ENCODE measurements around the gene TMED7. TPM values are rescaled to one million over a fixed set of nuclear protein-coding genes. Genes with fewer than 3 reads are reported as not detected.

TMED7 gene
- total and polyA plus RNA-seq, 2 of the 13 experiments (the other 11 are each of a cell fraction or from before 2014, with no cell fraction given), result 58.0 to 113 TPM

DNA sequence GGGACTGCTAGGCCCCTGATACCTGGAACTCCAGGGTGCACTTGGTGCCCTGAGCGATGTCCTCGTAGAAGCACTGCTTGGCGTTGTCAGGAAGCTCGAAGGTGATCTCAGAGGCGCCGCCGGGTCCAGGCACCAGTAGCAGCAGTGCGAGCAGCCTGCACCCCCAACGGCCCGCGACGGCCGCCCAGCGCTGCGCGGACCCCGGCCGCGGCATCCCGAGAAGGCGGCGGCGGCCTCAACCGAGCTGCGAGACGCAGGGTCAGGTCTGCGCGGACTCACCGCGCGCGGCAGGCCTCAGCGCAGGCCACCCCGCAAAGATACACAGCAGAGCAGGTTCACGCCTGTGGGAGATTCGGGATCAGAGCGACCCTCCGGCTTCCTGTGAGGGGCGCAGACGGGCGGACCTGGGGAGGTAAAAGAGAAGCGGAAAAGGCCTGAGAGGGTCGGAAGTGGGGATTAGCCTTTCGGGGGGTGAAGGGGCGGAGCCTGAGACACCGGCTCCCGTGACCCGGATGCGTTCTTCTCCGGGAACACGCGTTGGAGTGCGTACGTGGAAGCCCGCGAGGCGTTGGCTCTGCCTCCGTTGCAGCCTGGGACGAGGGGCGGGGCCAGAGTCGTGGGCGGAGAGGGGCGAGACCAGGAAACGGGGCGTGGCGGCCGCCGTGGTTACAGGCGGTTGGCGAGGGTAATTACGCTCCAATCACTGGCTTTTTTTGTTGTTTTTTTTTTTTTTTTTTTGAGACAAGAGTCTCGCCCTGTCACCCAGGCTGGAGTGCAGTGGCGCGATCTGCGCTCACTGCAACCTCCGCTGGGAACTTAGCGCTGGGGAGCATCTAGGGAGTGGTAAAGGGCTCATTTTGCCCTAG, at the start of gene TMED7 (continued):
- TF ChIP-seq, protein P1, sequence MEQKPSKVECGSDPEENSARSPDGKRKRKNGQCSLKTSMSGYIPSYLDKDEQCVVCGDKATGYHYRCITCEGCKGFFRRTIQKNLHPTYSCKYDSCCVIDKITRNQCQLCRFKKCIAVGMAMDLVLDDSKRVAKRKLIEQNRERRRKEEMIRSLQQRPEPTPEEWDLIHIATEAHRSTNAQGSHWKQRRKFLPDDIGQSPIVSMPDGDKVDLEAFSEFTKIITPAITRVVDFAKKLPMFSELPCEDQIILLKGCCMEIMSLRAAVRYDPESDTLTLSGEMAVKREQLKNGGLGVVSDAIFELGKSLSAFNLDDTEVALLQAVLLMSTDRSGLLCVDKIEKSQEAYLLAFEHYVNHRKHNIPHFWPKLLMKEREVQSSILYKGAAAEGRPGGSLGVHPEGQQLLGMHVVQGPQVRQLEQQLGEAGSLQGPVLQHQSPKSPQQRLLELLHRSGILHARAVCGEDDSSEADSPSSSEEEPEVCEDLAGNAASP (CRISPR knock-in tag; IDR thresholded peaks at IDR 0.05; ENCODE audit: borderline replicate concordance), result no peak; the same call in 1 of the 2 replicates
- TF ChIP-seq, protein P2, sequence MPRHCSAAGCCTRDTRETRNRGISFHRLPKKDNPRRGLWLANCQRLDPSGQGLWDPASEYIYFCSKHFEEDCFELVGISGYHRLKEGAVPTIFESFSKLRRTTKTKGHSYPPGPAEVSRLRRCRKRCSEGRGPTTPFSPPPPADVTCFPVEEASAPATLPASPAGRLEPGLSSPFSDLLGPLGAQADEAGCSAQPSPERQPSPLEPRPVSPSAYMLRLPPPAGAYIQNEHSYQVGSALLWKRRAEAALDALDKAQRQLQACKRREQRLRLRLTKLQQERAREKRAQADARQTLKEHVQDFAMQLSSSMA (CRISPR knock-in tag; IDR thresholded peaks at IDR 0.05), result peak; percentile 67; the same call in 1 of the 2 replicates
- TF ChIP-seq CBX1 (IDR thresholded peaks at IDR 0.05; ENCODE audit: low read depth), result no peak
- TF ChIP-seq FOXA3 (CRISPR knock-in tag; IDR thresholded peaks at IDR 0.05), result peak; percentile 52; the same call in 1 of the 2 replicates
- TF ChIP-seq ARHGAP35 (CRISPR knock-in tag; IDR thresholded peaks at IDR 0.05; ENCODE audit: borderline replicate concordance), result peak; percentile 92
- no peak for TF ChIP-seq HNRNPK (IDR thresholded peaks at IDR 0.05; ENCODE audit: low read depth, low read length, poor library complexity, severe bottlenecking)
- TF ChIP-seq ZNF562 (CRISPR knock-in tag; IDR thresholded peaks at IDR 0.05; ENCODE audit: borderline replicate concordance), result no peak
- peak; percentile 70 for TF ChIP-seq SP5 (CRISPR knock-in tag; IDR thresholded peaks at IDR 0.05; ENCODE audit: borderline replicate concordance, low read depth)
- peak; percentile 34; the same call in 1 of the 2 replicates for TF ChIP-seq KDM3A (CRISPR knock-in tag; IDR thresholded peaks at IDR 0.05; ENCODE audit: low read depth)
- TF ChIP-seq ZKSCAN5 (CRISPR knock-in tag; IDR thresholded peaks at IDR 0.05), result no peak
- TF ChIP-seq, protein P3, sequence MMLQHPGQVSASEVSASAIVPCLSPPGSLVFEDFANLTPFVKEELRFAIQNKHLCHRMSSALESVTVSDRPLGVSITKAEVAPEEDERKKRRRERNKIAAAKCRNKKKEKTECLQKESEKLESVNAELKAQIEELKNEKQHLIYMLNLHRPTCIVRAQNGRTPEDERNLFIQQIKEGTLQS (CRISPR knock-in tag; IDR thresholded peaks at IDR 0.05), result peak; percentile 39; the same call in 1 of the 2 replicates
- peak; percentile 47 to 85; a peak in 2 of 4 replicates for TF ChIP-seq KLF16 (CRISPR knock-in tag; IDR thresholded peaks at IDR 0.05)
- TF ChIP-seq, protein P4, sequence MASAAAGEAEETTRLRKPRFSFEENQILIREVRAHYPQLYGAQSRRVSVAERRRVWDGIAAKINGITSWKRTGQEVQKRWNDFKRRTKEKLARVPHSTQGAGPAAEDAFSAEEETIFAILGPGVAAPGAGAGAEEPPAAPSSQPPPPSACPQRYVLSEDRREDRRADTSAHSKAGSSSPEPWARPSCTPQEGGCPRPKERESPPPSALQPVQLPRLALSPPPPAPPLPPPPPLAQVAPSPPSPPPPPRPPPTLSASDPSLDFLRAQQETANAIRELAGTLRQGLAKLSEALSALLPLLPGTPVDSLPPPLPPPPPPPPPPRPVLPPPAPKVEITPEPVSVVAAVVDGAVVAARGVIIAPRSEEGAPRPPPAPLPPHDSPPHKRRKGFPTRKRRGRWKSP (CRISPR knock-in tag; IDR thresholded peaks at IDR 0.05), result peak; percentile 93
- TF ChIP-seq EP300 (IDR thresholded peaks at IDR 0.05; ENCODE audit: low read depth in 2 of 2, low read length in 2 of 2), result 0 out of 4 replicates have a peak, but pooled peaks of 1 of the 2 experiments have one; percentile 7
- no peak for TF ChIP-seq EP300 (CRISPR knock-in tag; IDR thresholded peaks at IDR 0.05; ENCODE audit: borderline replicate concordance)
- no peak for TF ChIP-seq MZF1 (CRISPR knock-in tag; IDR thresholded peaks at IDR 0.05; ENCODE audit: borderline replicate concordance)
- TF ChIP-seq ZSCAN29 (CRISPR knock-in tag; conservative IDR thresholded peaks at IDR 0.05), result no peak
- TF ChIP-seq YY1 (IDR thresholded peaks at IDR 0.05; ENCODE audit: insufficient read depth, insufficient replicate concordance, low read depth, low read length), result peak; percentile 52
- TF ChIP-seq IRF2 (CRISPR knock-in tag; IDR thresholded peaks at IDR 0.05), result peak; percentile 70
- peak; percentile 79; the same call in 1 of the 2 replicates for TF ChIP-seq ZNF788 (CRISPR knock-in tag; IDR thresholded peaks at IDR 0.05; ENCODE audit: borderline replicate concordance)
- TF ChIP-seq TBL1XR1 (IDR thresholded peaks at IDR 0.05; ENCODE audit: borderline replicate concordance, low read length, partially characterized antibody), result no peak
- peak; percentile 72 to 94 for TF ChIP-seq POLR2A (IDR thresholded peaks at IDR 0.05; ENCODE audit: insufficient read depth in 1 of 2, low read depth in 2 of 2, low read length in 2 of 2)
- 0 out of 2 replicates have a peak, but pooled peaks have one; percentile 41 for TF ChIP-seq ZSCAN25 (CRISPR knock-in tag; IDR thresholded peaks at IDR 0.05)
- no peak for TF ChIP-seq BRCA1 (CRISPR knock-in tag; IDR thresholded peaks at IDR 0.05)
- TF ChIP-seq PRMT3 (CRISPR knock-in tag; IDR thresholded peaks at IDR 0.05; ENCODE audit: borderline replicate concordance, low read depth), result 0 out of 2 replicates have a peak, but pooled peaks have one; percentile 61
- TF ChIP-seq ZC3H13 (CRISPR knock-in tag; IDR thresholded peaks at IDR 0.05), result peak; percentile 51; the same call in 1 of the 2 replicates

All from HepG2 (cell line).